ENCODE measurements around the gene SPPL3.

GRCh38 chr12:120798696-120799095 is 105.5 kb downstream of the SPPL3 start:
- TF ChIP-seq TAF1 (IDR thresholded peaks at IDR 0.05; ENCODE audit: borderline replicate concordance, insufficient read depth, low read length) (no peak), POLR2AphosphoS5 (IDR thresholded peaks at IDR 0.05; ENCODE audit: low read depth, low read length) (no peak), FOXP2 (optimal IDR thresholded peaks at IDR 0.05; ENCODE audit: borderline replicate concordance, extremely low read depth, extremely low read length, insufficient read depth) (no peak), REST (IDR thresholded peaks at IDR 0.05; ENCODE audit: insufficient read depth in 1 of 2, low read depth in 2 of 2, low read length in 2 of 2) (no peak), SIN3A (IDR thresholded peaks at IDR 0.05; ENCODE audit: borderline replicate concordance, insufficient read depth, low read length) (no peak)

Data from PFSK-1 (cell line).